Measurements from ENCODE around the gene ANXA2R. TPM values are rescaled to one million over a fixed set of nuclear protein-coding genes. Genes with fewer than 3 reads are reported as not detected.

ANXA2R gene
- total and polyA plus RNA-seq, 9 of the 15 experiments (the other 6 are each of a cell fraction or from before 2014, with no cell fraction given): 2.1 to 4.8 (median 3.4) TPM

DNA sequence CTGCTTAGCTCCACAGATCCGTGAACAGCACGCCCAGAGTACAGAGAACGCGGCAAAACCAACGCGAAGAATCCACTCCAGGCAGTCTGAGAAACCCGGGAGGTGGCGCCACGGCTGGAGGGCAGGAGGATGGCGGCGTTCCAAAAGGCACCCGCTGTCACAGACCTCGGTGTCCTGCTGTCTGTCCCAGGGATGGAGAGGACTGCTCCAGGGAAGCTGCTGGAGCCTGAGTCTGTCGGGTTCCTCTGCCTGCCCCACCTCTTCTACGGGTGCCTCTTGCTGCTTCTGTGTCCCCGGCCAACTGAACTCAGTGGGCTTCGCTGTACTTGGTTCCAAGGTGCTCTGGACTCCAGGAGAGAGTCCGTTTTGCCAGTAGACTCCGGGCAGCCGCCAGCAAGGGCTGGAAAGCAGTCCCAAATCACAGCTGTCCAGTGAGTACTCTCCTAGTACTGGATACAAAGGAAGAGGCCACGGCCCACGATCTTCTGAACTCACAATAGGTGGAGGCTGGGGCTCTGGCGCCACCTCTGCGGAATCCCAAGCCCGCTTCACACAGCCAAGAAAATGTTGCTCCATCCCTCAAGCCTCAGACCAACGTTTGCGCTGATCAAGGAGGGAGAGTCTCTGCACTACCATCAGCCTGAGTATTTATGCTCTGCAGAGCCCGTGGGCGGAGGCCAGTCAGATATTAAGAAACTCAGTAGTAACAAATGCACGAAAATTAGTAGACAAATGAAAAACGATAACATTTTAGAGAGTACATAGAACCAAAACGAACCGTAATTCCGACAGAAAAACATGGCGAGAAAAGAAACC, 440 bp downstream of the ANXA2R start (continued):
- TF ChIP-seq RBM17 (IDR thresholded peaks at IDR 0.05; ENCODE audit: borderline replicate concordance, low read depth, low read length) (no peak), PHF21A (IDR thresholded peaks at IDR 0.05; ENCODE audit: borderline replicate concordance, low read depth) (peak; percentile 57; the same call in 1 of the 2 replicates), NONO (IDR thresholded peaks at IDR 0.05; ENCODE audit: low read depth in 2 of 2, low read length in 1 of 2) (0 out of 4 replicates have a peak, but pooled peaks of 1 of the 2 experiments have one; percentile 15), ZNF121 (CRISPR knock-in tag; conservative IDR thresholded peaks at IDR 0.05) (no peak), ILF3 (IDR thresholded peaks at IDR 0.05; ENCODE audit: borderline replicate concordance) (no peak; the same call in 1 of the 2 replicates), ZBTB8A (IDR thresholded peaks at IDR 0.05; ENCODE audit: partially characterized antibody) (no peak), KLF10 (CRISPR knock-in tag; IDR thresholded peaks at IDR 0.05) (no peak), ZNF165 (CRISPR knock-in tag; IDR thresholded peaks at IDR 0.05; ENCODE audit: borderline replicate concordance) (0 out of 2 replicates have a peak, but pooled peaks have one; percentile 36), YBX1 (IDR thresholded peaks at IDR 0.05) (no peak), GABPB1 (CRISPR knock-in tag; IDR thresholded peaks at IDR 0.05) (0 out of 2 replicates have a peak, but pooled peaks have one; percentile 4), PHF20 (IDR thresholded peaks at IDR 0.05; ENCODE audit: partially characterized antibody) (peak; percentile 47), BACH1 (tag; IDR thresholded peaks at IDR 0.05) (0 out of 2 replicates have a peak, but pooled peaks have one; percentile 21)
- TF ChIP-seq, protein P1, sequence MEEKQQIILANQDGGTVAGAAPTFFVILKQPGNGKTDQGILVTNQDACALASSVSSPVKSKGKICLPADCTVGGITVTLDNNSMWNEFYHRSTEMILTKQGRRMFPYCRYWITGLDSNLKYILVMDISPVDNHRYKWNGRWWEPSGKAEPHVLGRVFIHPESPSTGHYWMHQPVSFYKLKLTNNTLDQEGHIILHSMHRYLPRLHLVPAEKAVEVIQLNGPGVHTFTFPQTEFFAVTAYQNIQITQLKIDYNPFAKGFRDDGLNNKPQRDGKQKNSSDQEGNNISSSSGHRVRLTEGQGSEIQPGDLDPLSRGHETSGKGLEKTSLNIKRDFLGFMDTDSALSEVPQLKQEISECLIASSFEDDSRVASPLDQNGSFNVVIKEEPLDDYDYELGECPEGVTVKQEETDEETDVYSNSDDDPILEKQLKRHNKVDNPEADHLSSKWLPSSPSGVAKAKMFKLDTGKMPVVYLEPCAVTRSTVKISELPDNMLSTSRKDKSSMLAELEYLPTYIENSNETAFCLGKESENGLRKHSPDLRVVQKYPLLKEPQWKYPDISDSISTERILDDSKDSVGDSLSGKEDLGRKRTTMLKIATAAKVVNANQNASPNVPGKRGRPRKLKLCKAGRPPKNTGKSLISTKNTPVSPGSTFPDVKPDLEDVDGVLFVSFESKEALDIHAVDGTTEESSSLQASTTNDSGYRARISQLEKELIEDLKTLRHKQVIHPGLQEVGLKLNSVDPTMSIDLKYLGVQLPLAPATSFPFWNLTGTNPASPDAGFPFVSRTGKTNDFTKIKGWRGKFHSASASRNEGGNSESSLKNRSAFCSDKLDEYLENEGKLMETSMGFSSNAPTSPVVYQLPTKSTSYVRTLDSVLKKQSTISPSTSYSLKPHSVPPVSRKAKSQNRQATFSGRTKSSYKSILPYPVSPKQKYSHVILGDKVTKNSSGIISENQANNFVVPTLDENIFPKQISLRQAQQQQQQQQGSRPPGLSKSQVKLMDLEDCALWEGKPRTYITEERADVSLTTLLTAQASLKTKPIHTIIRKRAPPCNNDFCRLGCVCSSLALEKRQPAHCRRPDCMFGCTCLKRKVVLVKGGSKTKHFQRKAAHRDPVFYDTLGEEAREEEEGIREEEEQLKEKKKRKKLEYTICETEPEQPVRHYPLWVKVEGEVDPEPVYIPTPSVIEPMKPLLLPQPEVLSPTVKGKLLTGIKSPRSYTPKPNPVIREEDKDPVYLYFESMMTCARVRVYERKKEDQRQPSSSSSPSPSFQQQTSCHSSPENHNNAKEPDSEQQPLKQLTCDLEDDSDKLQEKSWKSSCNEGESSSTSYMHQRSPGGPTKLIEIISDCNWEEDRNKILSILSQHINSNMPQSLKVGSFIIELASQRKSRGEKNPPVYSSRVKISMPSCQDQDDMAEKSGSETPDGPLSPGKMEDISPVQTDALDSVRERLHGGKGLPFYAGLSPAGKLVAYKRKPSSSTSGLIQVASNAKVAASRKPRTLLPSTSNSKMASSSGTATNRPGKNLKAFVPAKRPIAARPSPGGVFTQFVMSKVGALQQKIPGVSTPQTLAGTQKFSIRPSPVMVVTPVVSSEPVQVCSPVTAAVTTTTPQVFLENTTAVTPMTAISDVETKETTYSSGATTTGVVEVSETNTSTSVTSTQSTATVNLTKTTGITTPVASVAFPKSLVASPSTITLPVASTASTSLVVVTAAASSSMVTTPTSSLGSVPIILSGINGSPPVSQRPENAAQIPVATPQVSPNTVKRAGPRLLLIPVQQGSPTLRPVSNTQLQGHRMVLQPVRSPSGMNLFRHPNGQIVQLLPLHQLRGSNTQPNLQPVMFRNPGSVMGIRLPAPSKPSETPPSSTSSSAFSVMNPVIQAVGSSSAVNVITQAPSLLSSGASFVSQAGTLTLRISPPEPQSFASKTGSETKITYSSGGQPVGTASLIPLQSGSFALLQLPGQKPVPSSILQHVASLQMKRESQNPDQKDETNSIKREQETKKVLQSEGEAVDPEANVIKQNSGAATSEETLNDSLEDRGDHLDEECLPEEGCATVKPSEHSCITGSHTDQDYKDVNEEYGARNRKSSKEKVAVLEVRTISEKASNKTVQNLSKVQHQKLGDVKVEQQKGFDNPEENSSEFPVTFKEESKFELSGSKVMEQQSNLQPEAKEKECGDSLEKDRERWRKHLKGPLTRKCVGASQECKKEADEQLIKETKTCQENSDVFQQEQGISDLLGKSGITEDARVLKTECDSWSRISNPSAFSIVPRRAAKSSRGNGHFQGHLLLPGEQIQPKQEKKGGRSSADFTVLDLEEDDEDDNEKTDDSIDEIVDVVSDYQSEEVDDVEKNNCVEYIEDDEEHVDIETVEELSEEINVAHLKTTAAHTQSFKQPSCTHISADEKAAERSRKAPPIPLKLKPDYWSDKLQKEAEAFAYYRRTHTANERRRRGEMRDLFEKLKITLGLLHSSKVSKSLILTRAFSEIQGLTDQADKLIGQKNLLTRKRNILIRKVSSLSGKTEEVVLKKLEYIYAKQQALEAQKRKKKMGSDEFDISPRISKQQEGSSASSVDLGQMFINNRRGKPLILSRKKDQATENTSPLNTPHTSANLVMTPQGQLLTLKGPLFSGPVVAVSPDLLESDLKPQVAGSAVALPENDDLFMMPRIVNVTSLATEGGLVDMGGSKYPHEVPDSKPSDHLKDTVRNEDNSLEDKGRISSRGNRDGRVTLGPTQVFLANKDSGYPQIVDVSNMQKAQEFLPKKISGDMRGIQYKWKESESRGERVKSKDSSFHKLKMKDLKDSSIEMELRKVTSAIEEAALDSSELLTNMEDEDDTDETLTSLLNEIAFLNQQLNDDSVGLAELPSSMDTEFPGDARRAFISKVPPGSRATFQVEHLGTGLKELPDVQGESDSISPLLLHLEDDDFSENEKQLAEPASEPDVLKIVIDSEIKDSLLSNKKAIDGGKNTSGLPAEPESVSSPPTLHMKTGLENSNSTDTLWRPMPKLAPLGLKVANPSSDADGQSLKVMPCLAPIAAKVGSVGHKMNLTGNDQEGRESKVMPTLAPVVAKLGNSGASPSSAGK (IDR thresholded peaks at IDR 0.05): peak; percentile 84
- TF ChIP-seq, protein P2, sequence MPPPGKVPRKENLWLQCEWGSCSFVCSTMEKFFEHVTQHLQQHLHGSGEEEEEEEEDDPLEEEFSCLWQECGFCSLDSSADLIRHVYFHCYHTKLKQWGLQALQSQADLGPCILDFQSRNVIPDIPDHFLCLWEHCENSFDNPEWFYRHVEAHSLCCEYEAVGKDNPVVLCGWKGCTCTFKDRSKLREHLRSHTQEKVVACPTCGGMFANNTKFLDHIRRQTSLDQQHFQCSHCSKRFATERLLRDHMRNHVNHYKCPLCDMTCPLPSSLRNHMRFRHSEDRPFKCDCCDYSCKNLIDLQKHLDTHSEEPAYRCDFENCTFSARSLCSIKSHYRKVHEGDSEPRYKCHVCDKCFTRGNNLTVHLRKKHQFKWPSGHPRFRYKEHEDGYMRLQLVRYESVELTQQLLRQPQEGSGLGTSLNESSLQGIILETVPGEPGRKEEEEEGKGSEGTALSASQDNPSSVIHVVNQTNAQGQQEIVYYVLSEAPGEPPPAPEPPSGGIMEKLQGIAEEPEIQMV (tag; conservative IDR thresholded peaks at IDR 0.05; ENCODE audit: low read depth): 0 out of 2 replicates have a peak, but pooled peaks have one; percentile 13

All from K562 (cell line).